ENCODE results near the gene ZNF507. TPM values are rescaled to one million over a fixed set of nuclear protein-coding genes. Genes with fewer than 3 reads are reported as not detected.

ZNF507 gene
- total RNA-seq = 10 to 100 TPM; 21.4 to 21.5 TPM

GRCh38 chr19:32345261-32346207 lies at the start of gene ZNF507:
ZNF507 (plus strand) TSS chr19:32345610; CDS start chr19:32352831, 7,221 bp downstream.
- peak within 1 kb of the TSS; percentile 89 for H3K27ac Mint-ChIP-seq
- peaks cover 20% of the 10 kb centered on the region for H3K36me3 Mint-ChIP-seq (ENCODE audit: low read depth)
- H3K9me3 Mint-ChIP-seq = no peaks in the 10 kb centered on the region
- intact Hi-C loops (cut with micrococcal nuclease) = loop anchor here (1.0 to 10.0 kb wide), 5 partner anchors 60 to 1131 kb away; partner anchors contain the start of genes ANKRD27, DPY19L3, PDCD5 and RGS9BP
- CTCF ChIA-PET = interaction anchor here (0.7 to 1.0 kb wide), 3 partner anchors 12 to 124 kb away, joined by 3 to 7 read pairs (median 5); no protein-coding TSS in a partner anchor
- H3K4me3 Mint-ChIP-seq = peak within 1 kb of the TSS; percentile 96
- H3K27me3 Mint-ChIP-seq (ENCODE audit: low read depth) = no peaks in the 10 kb centered on the region
- DNase-seq = peak; percentile 90
- H3K4me1 Mint-ChIP-seq (ENCODE audit: low read depth) = peaks cover 34% of the 10 kb centered on the region

DNA sequence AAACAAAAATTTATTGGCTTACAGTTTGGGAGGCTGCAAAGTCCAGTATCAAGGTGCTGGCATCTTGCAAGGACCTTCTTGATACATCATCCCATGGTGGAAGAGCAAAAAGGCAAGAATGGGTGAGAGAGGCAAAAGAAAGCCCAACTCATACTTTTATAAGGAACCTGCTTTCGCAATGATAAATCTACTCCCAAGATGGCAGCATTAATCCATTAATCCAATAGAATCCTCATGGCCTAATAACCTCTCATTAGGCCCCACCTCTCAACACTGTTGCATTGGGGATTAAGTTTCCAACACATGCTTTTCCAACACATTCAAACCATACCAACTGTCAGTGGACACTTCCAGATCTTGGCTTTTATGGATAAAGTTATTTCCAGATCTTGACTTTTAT lies 48.7 kb upstream of the ZNF507 start:
- no peaks in the 10 kb centered on the region for H3K4me1 Mint-ChIP-seq (ENCODE audit: low read depth)
- H3K4me3 Mint-ChIP-seq = no peak overlapping the region
- H3K27me3 Mint-ChIP-seq (ENCODE audit: low read depth) = peaks cover 4% of the 10 kb centered on the region
- no peak for DNase-seq
- intact Hi-C loops (cut with micrococcal nuclease) = no loop called here
- H3K9me3 Mint-ChIP-seq = peaks cover 4% of the 10 kb centered on the region
- CTCF ChIA-PET = no interaction called here
- no peak overlapping the region for H3K27ac Mint-ChIP-seq
- no peaks in the 10 kb centered on the region for H3K36me3 Mint-ChIP-seq (ENCODE audit: low read depth)

- H3K9me3 Mint-ChIP-seq = peaks cover 14% of the 10 kb centered on the region
- no peak for DNase-seq
- intact Hi-C loops (cut with micrococcal nuclease) = no loop called here
- H3K36me3 Mint-ChIP-seq (ENCODE audit: low read depth) = peaks cover 4% of the 10 kb centered on the region
- CTCF ChIA-PET = interaction anchor here (0.6 kb wide), 1 partner anchor 170 kb away, joined by 3 read pairs; no protein-coding TSS in a partner anchor
- H3K4me3 Mint-ChIP-seq = no peak overlapping the region
- peaks cover 25% of the 10 kb centered on the region for H3K27me3 Mint-ChIP-seq (ENCODE audit: low read depth)
- no peak overlapping the region for H3K27ac Mint-ChIP-seq
- H3K4me1 Mint-ChIP-seq (ENCODE audit: low read depth) = no peaks in the 10 kb centered on the region
Measured at GRCh38 chr19:32302778-32303177, 42.6 kb upstream of the ZNF507 start.

DNA sequence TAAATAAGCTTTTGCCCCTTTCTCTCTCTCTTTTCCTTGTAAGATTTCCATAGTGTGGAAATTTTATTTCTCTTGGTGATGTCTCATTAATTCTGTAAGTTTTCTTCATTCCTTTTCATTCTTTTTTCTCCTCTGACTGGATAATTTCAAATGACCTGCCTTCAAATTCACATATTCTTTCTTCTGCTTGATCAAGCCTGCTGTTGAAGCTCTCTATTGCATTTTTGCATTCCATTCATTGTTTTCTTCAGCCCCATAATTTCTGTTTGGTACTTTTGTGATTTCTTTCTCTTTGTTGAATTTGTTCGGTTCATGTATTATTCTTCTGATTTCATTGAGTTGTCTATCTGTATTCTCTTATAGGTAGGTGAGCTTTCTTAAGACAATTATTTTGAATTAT lies 42.2 kb upstream of the ZNF507 start:
- Mint-ChIP-seq H3K27ac (no peak overlapping the region), H3K9me3 (peaks cover 14% of the 10 kb centered on the region), H3K36me3 (ENCODE audit: low read depth) (peaks cover 4% of the 10 kb centered on the region), H3K27me3 (ENCODE audit: low read depth) (peaks cover 28% of the 10 kb centered on the region), H3K4me1 (ENCODE audit: low read depth) (no peaks in the 10 kb centered on the region), H3K4me3 (no peak overlapping the region)
- CTCF ChIA-PET = interaction anchor here (0.6 kb wide), 1 partner anchor 169 kb away, joined by 3 read pairs; no protein-coding TSS in a partner anchor
- no peak for DNase-seq
- intact Hi-C loops (cut with micrococcal nuclease) = no loop called here

- Mint-ChIP-seq H3K36me3 (ENCODE audit: low read depth) (peaks cover 4% of the 10 kb centered on the region), H3K4me3 (no peak overlapping the region), H3K9me3 (peaks cover 10% of the 10 kb centered on the region), H3K27me3 (ENCODE audit: low read depth) (peaks cover 38% of the 10 kb centered on the region), H3K27ac (no peak overlapping the region), H3K4me1 (ENCODE audit: low read depth) (no peaks in the 10 kb centered on the region)
- CTCF ChIA-PET = no interaction called here
- DNase-seq = no peak
- intact Hi-C loops (cut with micrococcal nuclease) = no loop called here
Measured at GRCh38 chr19:32307591-32307990, 37.8 kb upstream of the ZNF507 start.

DNA sequence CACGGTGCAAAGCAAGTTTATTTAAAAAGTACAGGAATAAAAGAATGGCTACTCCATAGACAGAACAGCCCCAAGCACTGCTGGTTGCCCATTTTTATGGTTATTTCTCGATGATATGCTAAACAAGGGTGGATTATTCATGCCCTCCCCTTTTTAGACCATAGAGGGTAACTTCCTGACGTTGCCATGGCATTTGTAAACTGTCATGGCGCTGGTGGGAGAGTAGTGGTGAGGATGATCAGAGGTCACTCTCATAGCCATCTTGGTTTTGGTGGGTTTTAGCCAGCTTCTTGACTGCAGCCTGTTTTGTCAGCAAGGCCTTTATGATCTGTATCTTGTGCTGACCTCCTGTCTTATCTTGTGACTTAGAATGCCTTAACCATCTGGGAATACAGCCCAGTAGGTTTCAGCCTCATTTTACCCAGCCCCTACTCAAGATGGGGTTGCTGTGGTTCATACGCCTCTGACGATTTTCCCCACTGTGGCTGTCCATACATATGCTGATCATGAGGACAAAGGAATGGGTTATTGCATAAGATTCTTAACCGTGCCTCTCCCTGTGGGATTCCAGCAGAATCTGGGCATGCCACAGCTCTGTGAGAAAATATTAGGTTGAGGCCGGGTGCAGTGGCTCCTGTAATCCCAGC lies 36.9 kb upstream of the ZNF507 start:
- Mint-ChIP-seq H3K27me3 (ENCODE audit: low read depth) (peaks cover 31% of the 10 kb centered on the region), H3K4me3 (no peak overlapping the region), H3K36me3 (ENCODE audit: low read depth) (no peaks in the 10 kb centered on the region), H3K9me3 (peaks cover 2% of the 10 kb centered on the region), H3K27ac (no peak overlapping the region), H3K4me1 (ENCODE audit: low read depth) (no peaks in the 10 kb centered on the region)
- DNase-seq = no peak
- intact Hi-C loops (cut with micrococcal nuclease) = no loop called here
- CTCF ChIA-PET = no interaction called here

- CTCF ChIA-PET = no interaction called here
- intact Hi-C loops (cut with micrococcal nuclease) = no loop called here
- DNase-seq = no peak
- Mint-ChIP-seq H3K27me3 (ENCODE audit: low read depth) (peaks cover 28% of the 10 kb centered on the region), H3K27ac (no peak overlapping the region), H3K4me3 (no peak overlapping the region), H3K4me1 (ENCODE audit: low read depth) (no peaks in the 10 kb centered on the region), H3K9me3 (no peaks in the 10 kb centered on the region), H3K36me3 (ENCODE audit: low read depth) (no peaks in the 10 kb centered on the region)
Measured at GRCh38 chr19:32309711-32310390, 35.6 kb upstream of the ZNF507 start.

GRCh38 chr19:32311371-32311770 lies 34.0 kb upstream of the ZNF507 start:
- CTCF ChIA-PET = no interaction called here
- no peak overlapping the region for H3K27ac Mint-ChIP-seq
- H3K4me1 Mint-ChIP-seq (ENCODE audit: low read depth) = no peaks in the 10 kb centered on the region
- no peak overlapping the region for H3K4me3 Mint-ChIP-seq
- DNase-seq = no peak
- no peaks in the 10 kb centered on the region for H3K36me3 Mint-ChIP-seq (ENCODE audit: low read depth)
- H3K27me3 Mint-ChIP-seq (ENCODE audit: low read depth) = peaks cover 27% of the 10 kb centered on the region
- no peaks in the 10 kb centered on the region for H3K9me3 Mint-ChIP-seq
- intact Hi-C loops (cut with micrococcal nuclease) = no loop called here

DNA sequence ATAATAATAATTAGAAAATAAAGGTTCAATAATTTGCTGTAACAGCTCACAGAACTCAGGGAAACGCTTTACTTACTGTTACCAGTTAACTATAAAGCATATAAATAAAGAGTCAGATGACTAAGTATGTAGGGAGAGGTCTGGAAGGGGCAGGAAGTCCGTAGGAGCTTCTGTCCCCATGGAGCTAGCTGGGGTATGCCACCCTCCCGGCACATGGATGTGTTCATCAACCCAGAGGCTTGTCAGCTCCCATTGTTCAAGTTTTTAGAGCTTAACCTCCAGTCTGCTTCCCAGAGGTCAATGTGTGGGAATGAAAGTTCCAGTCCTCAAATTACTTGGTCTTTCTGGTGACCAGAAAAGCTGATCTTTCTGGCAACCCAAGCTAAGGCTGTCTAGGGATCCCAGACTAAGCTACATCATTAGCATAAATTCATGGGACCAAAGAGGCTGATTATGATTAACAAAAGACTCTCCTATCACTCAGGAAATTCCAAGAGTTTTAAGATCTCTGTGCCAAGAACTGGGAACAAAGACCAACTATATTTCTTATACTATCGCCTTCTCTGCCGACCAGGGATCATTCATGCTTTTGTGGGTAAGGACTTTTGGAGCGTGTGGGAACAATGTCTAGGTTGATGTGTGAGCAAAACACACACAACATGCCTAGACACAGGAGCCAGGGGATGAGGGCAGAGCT lies 31.7 kb upstream of the ZNF507 start:
- intact Hi-C loops (cut with micrococcal nuclease) = no loop called here
- Mint-ChIP-seq H3K27me3 (ENCODE audit: low read depth) (peaks cover 10% of the 10 kb centered on the region), H3K4me1 (ENCODE audit: low read depth) (no peaks in the 10 kb centered on the region), H3K9me3 (no peaks in the 10 kb centered on the region), H3K36me3 (ENCODE audit: low read depth) (no peaks in the 10 kb centered on the region), H3K4me3 (no peak overlapping the region), H3K27ac (no peak overlapping the region)
- DNase-seq = no peak
- CTCF ChIA-PET = interaction anchor here (1.0 kb wide), 1 partner anchor 19 kb away, joined by 3 read pairs; no protein-coding TSS in a partner anchor

DNA sequence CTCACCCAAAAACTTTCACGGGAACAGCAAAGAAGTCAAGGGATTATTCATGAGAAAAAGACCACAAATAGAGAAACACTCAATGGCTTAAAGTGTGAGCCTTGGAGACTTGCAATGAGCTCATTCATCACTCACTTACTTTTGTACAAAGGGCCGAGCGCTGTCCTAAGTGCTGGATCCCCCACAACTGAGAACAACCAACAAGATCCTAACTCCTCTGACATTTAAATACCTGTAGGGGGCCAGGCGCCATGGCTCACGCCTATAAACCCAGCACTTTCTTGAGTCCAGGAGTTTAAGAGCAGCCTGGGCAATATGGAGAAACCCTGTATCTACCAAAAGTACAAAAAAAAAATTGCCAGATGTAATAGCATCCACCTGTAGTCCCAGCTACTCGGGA lies 29.4 kb upstream of the ZNF507 start:
- intact Hi-C loops (cut with micrococcal nuclease) = no loop called here
- H3K27ac Mint-ChIP-seq = no peak overlapping the region

DNA sequence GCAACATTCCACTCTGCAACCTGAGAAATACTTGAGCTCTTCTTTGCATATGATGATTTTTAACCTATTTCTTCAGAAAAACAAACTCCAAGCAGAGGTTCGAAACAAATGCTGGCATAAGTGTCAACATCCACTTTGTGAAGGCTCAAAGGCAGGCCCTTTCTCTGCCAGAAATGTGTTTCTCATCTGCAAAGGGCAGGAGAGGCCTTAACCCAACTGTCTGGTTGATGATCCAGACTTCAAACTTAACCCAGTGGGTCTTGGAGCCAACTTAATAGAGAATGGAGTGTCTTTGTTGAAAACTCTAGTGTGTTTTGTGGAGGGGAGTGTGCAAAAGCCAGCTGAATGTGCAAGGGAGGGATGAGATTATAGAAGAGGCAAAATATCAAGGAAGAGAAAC lies 28.3 kb upstream of the ZNF507 start:
- no peaks in the 10 kb centered on the region for H3K4me1 Mint-ChIP-seq (ENCODE audit: low read depth)
- H3K4me3 Mint-ChIP-seq = no peak overlapping the region
- no peaks in the 10 kb centered on the region for H3K9me3 Mint-ChIP-seq
- H3K27ac Mint-ChIP-seq = no peak overlapping the region
- no peaks in the 10 kb centered on the region for H3K36me3 Mint-ChIP-seq (ENCODE audit: low read depth)
- H3K27me3 Mint-ChIP-seq (ENCODE audit: low read depth) = peaks cover 4% of the 10 kb centered on the region
- no peak for DNase-seq
- CTCF ChIA-PET = no interaction called here
- intact Hi-C loops (cut with micrococcal nuclease) = no loop called here

More for the DNA sequence above, 29.4 kb upstream of the ZNF507 start:
- Mint-ChIP-seq H3K4me1 (ENCODE audit: low read depth) (no peaks in the 10 kb centered on the region), H3K36me3 (ENCODE audit: low read depth) (no peaks in the 10 kb centered on the region), H3K27me3 (ENCODE audit: low read depth) (peaks cover 7% of the 10 kb centered on the region), H3K4me3 (no peak overlapping the region), H3K9me3 (no peaks in the 10 kb centered on the region)
- no peak for DNase-seq
- CTCF ChIA-PET = no interaction called here
